Activated CD4-positive, alpha-beta T cell treated with anti-CD3 and anti-CD28 coated beads for 36 hours (primary cell): Measurements from ENCODE around the gene TRAPPC2L. TPM values are rescaled to one million over a fixed set of nuclear protein-coding genes. Genes with fewer than 3 reads are reported as not detected.

ENCODE experiments used
- ATAC-seq: fragments of 200-7000 bp; cut with Tn5 transposase; one replicate; pipeline ENCODE4 v1.10.0; 2021; ENCODE audit warnings: mild to moderate bottlenecking, moderate library complexity
- CTCF ChIA-PET: fragments of 350-600 bp; sonication (Branson Sonifier 250); formaldehyde crosslinking; loops from one replicate; lab custom pipeline; 2021; ENCODE audit warnings: antibody characterized with exemption; lab: Charles Lee
- POLR2A ChIA-PET: fragments of 350-600 bp; sonication (Branson Sonifier 250); formaldehyde crosslinking; loops from one replicate; lab custom pipeline; 2021; ENCODE audit warnings: antibody characterized with exemption, inconsistent platforms; lab: Charles Lee
- DNase-seq: peaks from one replicate; pipeline ENCODE4 v3.0.0-alpha.2; 2020
- H3K27ac Mint-ChIP-seq: one replicate; pipeline ENCODE4 v1.8.0; 2021; ENCODE audit warnings: mixed read lengths
- H3K27me3 Mint-ChIP-seq: one replicate; pipeline ENCODE4 v1.8.0; 2021; ENCODE audit warnings: mixed read lengths
- H3K36me3 Mint-ChIP-seq: one replicate; pipeline ENCODE4 v1.8.0; 2021; ENCODE audit warnings: low read depth, mixed read lengths
- H3K4me1 Mint-ChIP-seq: one replicate; pipeline ENCODE4 v1.8.0; 2021; ENCODE audit warnings: mixed read lengths
- H3K4me3 Mint-ChIP-seq: one replicate; pipeline ENCODE4 v1.8.0; 2021; ENCODE audit warnings: mild to moderate bottlenecking, moderate library complexity, mixed read lengths
- H3K9me3 Mint-ChIP-seq: one replicate; pipeline ENCODE4 v1.8.0; 2021; ENCODE audit warnings: low read depth, mixed read lengths
- intact Hi-C, 2 experiments: fragments of 100-400 bp; cut with DNase I in 1 of 2; cut with micrococcal nuclease in 1 of 2; formaldehyde crosslinking; loops; one replicate each; pipeline versions ENCODE4 v1.14.2 to v1.15.1; 2022 to 2024; cut with DNase I, micrococcal nuclease
- total RNA-seq, 2 experiments: library from RNA; stranded (reverse); gene quantifications; one replicate each; pipeline ENCODE4 v1.2.3, GENCODE V29; 2021

TRAPPC2L gene
- total RNA-seq, 2 experiments from 2014 or later = 43.3 to 50.7 TPM

- Mint-ChIP-seq H3K27ac (no peak overlapping the region), H3K27me3 (no peaks in the 10 kb centered on the region), H3K36me3 (peaks cover 3% of the 10 kb centered on the region), H3K4me1 (no peaks in the 10 kb centered on the region), H3K4me3 (no peak overlapping the region), H3K9me3 (no peaks in the 10 kb centered on the region)
- intact Hi-C loops = no loop called here
- ATAC-seq = no peak
- CTCF ChIA-PET = interaction anchor here (0.6 kb wide), 1 partner anchor 1136 kb away, joined by 3 read pairs; no protein-coding TSS in a partner anchor
- DNase-seq = no peak
- POLR2A ChIA-PET = no interaction called here
These were observed 17.0 kb upstream of the TRAPPC2L start for GRCh38 chr16:88839745-88840599.

DNA sequence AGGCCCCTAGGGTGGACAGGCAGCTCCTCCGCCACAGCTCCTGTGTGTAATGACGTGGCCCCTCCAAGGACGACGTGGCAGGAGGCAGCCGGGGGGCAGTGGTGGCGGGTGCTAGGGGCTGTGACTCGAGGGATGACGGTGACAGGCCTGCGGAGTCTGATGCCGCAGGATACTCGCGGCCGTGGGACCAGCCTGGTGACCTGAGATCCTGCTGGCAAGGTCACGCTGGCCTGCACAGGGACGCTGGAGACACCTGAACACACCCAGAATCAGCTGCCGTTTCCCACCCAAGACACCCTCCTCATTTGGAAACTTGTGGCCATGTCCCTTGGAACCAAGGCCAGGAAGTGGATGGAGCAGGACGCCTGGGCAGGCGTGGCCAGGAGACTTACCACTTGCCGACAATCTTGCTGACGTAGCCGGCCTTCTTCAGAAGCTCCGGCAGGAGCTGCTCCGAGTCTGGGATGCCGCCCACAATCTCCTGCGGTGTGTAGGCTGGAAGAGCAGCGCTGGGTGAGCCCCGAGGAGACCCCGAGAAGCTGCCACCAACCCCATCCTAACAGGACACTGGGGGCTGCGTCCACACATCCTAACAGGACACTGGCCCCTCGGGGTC is 16.2 kb upstream of the TRAPPC2L start:
- CTCF ChIA-PET = interaction anchor here (0.6 kb wide), 1 partner anchor 1135 kb away, joined by 3 read pairs; no protein-coding TSS in a partner anchor
- no peak overlapping the region for H3K4me3 Mint-ChIP-seq
- POLR2A ChIA-PET = no interaction called here

GRCh38 chr16:88841521-88842307 is 15.2 kb upstream of the TRAPPC2L start:
- ChIA-PET POLR2A (no interaction called here), CTCF (no interaction called here)
- intact Hi-C loops = no loop called here

More for the DNA sequence above, 16.2 kb upstream of the TRAPPC2L start:
- Mint-ChIP-seq H3K36me3 (peaks cover 3% of the 10 kb centered on the region), H3K27me3 (no peaks in the 10 kb centered on the region), H3K9me3 (no peaks in the 10 kb centered on the region), H3K4me1 (no peaks in the 10 kb centered on the region), H3K27ac (no peak overlapping the region)
- DNase-seq (no peak), ATAC-seq (no peak)
- intact Hi-C loops = no loop called here

DNA sequence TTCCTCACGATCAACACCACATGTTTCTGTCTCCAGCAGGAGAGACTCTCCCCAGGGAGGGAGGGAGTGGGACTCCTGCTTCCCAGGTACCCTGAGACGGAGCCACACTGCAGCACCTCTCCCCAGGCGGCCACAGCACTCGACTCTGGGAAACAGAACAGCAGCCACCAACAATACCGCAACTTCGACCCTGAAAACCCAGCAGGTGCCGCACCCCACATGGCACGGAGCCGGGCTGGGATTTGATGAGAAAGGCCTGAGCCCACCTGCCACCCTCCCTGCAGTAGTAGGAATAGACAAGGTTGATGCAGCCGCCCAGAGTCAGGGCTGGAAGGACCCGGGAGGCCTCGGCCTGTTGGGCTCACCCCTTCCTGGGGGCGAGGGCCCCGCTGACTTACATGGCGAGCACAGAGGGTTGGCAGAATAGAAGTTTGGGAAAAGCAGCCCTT is 14.6 kb upstream of the TRAPPC2L start:
- Mint-ChIP-seq H3K36me3 (peaks cover 3% of the 10 kb centered on the region), H3K4me3 (no peak overlapping the region), H3K4me1 (no peaks in the 10 kb centered on the region), H3K27ac (no peak overlapping the region), H3K27me3 (no peaks in the 10 kb centered on the region), H3K9me3 (no peaks in the 10 kb centered on the region)
- POLR2A ChIA-PET = no interaction called here
- intact Hi-C loops = no loop called here
- CTCF ChIA-PET = interaction anchor here (1.1 kb wide), 1 partner anchor 30 kb away, joined by 4 read pairs; no protein-coding TSS in a partner anchor
- no peak for DNase-seq
- ATAC-seq = no peak

More at GRCh38 chr16:88841521-88842307, 15.2 kb upstream of the TRAPPC2L start:
- Mint-ChIP-seq H3K27ac (no peak overlapping the region), H3K36me3 (peaks cover 3% of the 10 kb centered on the region), H3K9me3 (no peaks in the 10 kb centered on the region), H3K4me1 (no peaks in the 10 kb centered on the region), H3K27me3 (no peaks in the 10 kb centered on the region), H3K4me3 (no peak overlapping the region)
- DNase-seq (no peak), ATAC-seq (no peak)

GRCh38 chr16:88842806-88843205 is 14.1 kb upstream of the TRAPPC2L start:
- Mint-ChIP-seq H3K4me3 (no peak overlapping the region), H3K4me1 (no peaks in the 10 kb centered on the region), H3K9me3 (no peaks in the 10 kb centered on the region), H3K27ac (no peak overlapping the region), H3K36me3 (peaks cover 3% of the 10 kb centered on the region), H3K27me3 (no peaks in the 10 kb centered on the region)
- DNase-seq (no peak), ATAC-seq (no peak)
- ChIA-PET CTCF (interaction anchor here (1.1 kb wide), 1 partner anchor 30 kb away, joined by 4 read pairs; no protein-coding TSS in a partner anchor), POLR2A (no interaction called here)
- intact Hi-C loops = no loop called here

- H3K4me1 Mint-ChIP-seq = no peaks in the 10 kb centered on the region
- intact Hi-C loops = no loop called here
- H3K36me3 Mint-ChIP-seq = peaks cover 3% of the 10 kb centered on the region
- POLR2A ChIA-PET = no interaction called here
- no peaks in the 10 kb centered on the region for H3K27me3 Mint-ChIP-seq
- no peak overlapping the region for H3K4me3 Mint-ChIP-seq
- DNase-seq = no peak
- CTCF ChIA-PET = interaction anchor here (0.6 to 1.5 kb wide), 4 partner anchors 11 to 515 kb away, joined by 3 to 4 read pairs (median 3); no protein-coding TSS in a partner anchor
- H3K27ac Mint-ChIP-seq = no peak overlapping the region
- H3K9me3 Mint-ChIP-seq = no peaks in the 10 kb centered on the region
- no peak for ATAC-seq
These were observed 13.7 kb upstream of the TRAPPC2L start for GRCh38 chr16:88843256-88843655.

DNA sequence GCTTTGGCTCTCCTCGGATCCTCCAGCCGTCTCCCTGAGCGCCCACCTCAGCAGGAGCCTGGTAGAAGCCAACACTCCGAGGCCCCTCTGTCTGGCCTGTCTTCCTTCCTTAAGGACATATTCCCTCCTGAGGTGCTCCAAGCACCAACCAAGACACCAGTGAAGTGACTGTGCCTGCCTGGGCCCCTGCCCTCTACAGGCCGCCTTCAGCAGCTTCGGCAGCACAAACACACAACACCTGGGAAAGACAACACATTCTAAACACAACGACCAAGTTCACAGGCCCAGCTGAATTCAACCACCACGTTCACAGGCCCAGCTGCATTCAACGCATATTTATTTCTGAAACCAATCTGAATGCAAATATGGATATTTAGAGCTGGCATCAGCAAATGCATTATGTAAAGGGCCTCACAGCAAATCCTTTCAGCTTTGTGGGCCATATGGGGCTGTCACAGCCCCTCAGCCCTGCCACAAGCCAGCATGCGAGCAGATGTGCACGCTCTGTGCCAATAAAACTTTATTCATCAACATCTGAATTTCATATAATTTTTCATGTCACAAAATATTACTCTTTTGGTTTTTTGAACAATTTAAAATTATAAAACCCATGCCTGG is 12.4 kb upstream of the TRAPPC2L start:
- Mint-ChIP-seq H3K9me3 (no peaks in the 10 kb centered on the region), H3K27me3 (no peaks in the 10 kb centered on the region), H3K4me3 (no peak overlapping the region), H3K27ac (no peak overlapping the region), H3K4me1 (no peaks in the 10 kb centered on the region), H3K36me3 (peaks cover 3% of the 10 kb centered on the region)
- no peak for DNase-seq
- intact Hi-C loops = no loop called here
- POLR2A ChIA-PET = no interaction called here
- CTCF ChIA-PET = interaction anchor here (1.5 kb wide), 1 partner anchor 12 kb away, joined by 3 read pairs; no protein-coding TSS in a partner anchor
- ATAC-seq = no peak

- CTCF ChIA-PET = interaction anchor here (1.3 kb wide), 1 partner anchor 28 kb away, joined by 3 read pairs; no protein-coding TSS in a partner anchor
- H3K27ac Mint-ChIP-seq = no peak overlapping the region
These were observed 10.8 kb upstream of the TRAPPC2L start for GRCh38 chr16:88846088-88846487.

GRCh38 chr16:88847654-88848053 is 9.3 kb upstream of the TRAPPC2L start:
- no peaks in the 10 kb centered on the region for H3K27me3 Mint-ChIP-seq
- H3K27ac Mint-ChIP-seq = no peak overlapping the region
- no peak for DNase-seq
- H3K4me3 Mint-ChIP-seq = no peak overlapping the region
- no peaks in the 10 kb centered on the region for H3K4me1 Mint-ChIP-seq
- no peaks in the 10 kb centered on the region for H3K36me3 Mint-ChIP-seq
- intact Hi-C loops = no loop called here
- ChIA-PET CTCF (no interaction called here), POLR2A (no interaction called here)
- H3K9me3 Mint-ChIP-seq = no peaks in the 10 kb centered on the region
- ATAC-seq = no peak

More at GRCh38 chr16:88846088-88846487, 10.8 kb upstream of the TRAPPC2L start:
- Mint-ChIP-seq H3K27me3 (no peaks in the 10 kb centered on the region), H3K4me3 (no peak overlapping the region), H3K36me3 (no peaks in the 10 kb centered on the region), H3K4me1 (no peaks in the 10 kb centered on the region), H3K9me3 (no peaks in the 10 kb centered on the region)
- no peak for DNase-seq
- POLR2A ChIA-PET = no interaction called here
- ATAC-seq = no peak
- intact Hi-C loops = no loop called here

DNA sequence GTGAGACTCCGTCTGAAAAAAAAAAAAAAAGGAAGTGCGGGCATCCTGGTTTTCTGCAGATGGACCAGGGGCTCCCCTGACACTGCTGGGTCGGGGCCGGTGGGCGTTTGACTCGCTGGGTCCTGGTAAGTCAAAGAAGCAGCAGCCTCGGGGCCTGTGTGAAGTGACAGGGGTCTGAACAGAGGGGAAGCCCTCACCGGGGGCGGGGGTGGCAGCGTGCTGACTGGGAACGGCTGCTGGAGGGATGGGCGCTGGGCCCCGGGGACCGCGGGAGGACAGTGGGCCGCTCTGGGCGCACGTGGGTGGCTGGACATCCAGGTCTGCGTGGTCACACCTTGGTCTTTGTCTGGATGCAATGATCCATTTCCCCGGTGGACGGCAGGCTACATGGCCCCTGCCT is 8.4 kb upstream of the TRAPPC2L start:
- Mint-ChIP-seq H3K27ac (no peak overlapping the region), H3K4me1 (no peaks in the 10 kb centered on the region), H3K27me3 (no peaks in the 10 kb centered on the region), H3K36me3 (no peaks in the 10 kb centered on the region), H3K4me3 (no peak overlapping the region), H3K9me3 (no peaks in the 10 kb centered on the region)
- CTCF ChIA-PET = no interaction called here
- intact Hi-C loops = no loop called here
- DNase-seq (no peak), ATAC-seq (no peak)
- POLR2A ChIA-PET = no interaction called here
